Endothelial cell of umbilical vein (primary cell): Measurements from ENCODE around the gene APOH. TPM values are rescaled to one million over a fixed set of nuclear protein-coding genes. Genes with fewer than 3 reads are reported as not detected.

Experiments
- BruUV-seq: library from RNA; stranded (reverse); fragments of 400-500 nt; replicated peaks from 2 replicates; lab custom pipeline; 2021; lab: Mats Ljungman, UMichigan
- CTCF ChIA-PET: fragments of 300-600, 350-600 bp; sonication (Branson Sonifier 250); formaldehyde crosslinking; loops from one replicate; lab custom pipeline; 2021; ENCODE audit warnings: antibody characterized with exemption, inconsistent platforms; lab: Charles Lee
- POLR2A ChIA-PET: fragments of 300-600, 350-600 bp; sonication (Branson Sonifier 250); formaldehyde crosslinking; loops from one replicate; lab custom pipeline; 2021; ENCODE audit warnings: antibody characterized with exemption, inconsistent platforms; lab: Charles Lee
- DNase-seq: peaks from one replicate; pipeline ENCODE4 v3.0.0-alpha.2; 2011; ENCODE audit warnings: low read depth, low spot score
- FAIRE-seq: peaks from 2 replicates; lab custom pipeline; 2011; peaks lifted over from hg19 to GRCh38; lab: Jason Lieb, UNC
- H2AFZ ChIP-seq: 2 replicates; pipeline ENCODE4 v1.6.0; 2012; ENCODE audit warnings: low read depth, low read length, control low read depth, inconsistent platforms
- H3K27ac ChIP-seq: 2 replicates; pipeline ENCODE4 v1.5.1; 2011; ENCODE audit warnings: low read depth, mild to moderate bottlenecking, control low read depth, low read length, moderate library complexity; ENCODE audit not compliant: insufficient read depth
- H3K27me3 ChIP-seq, 2 experiments: 2 replicates each; pipeline versions ENCODE4 v1.6.0 to v1.6.1; 2011; ENCODE audit warnings: low read length in 2 of 2, mixed read lengths in 1 of 2; ENCODE audit not compliant: control insufficient read depth in 2 of 2, insufficient read depth in 2 of 2
- H3K36me3 ChIP-seq, 2 experiments: 2 replicates in 1 of 2; 3 replicates in 1 of 2; pipeline ENCODE4 v1.5.1; 2011; ENCODE audit warnings: low read length in 2 of 2, mild to moderate bottlenecking in 1 of 2, moderate library complexity in 1 of 2; ENCODE audit not compliant: control insufficient read depth in 2 of 2, insufficient read depth in 2 of 2; ENCODE audit errors: extremely low read depth in 1 of 2
- H3K4me1 ChIP-seq: 3 replicates; pipeline ENCODE4 v1.5.1; 2011; ENCODE audit warnings: mild to moderate bottlenecking, low read length; ENCODE audit not compliant: control insufficient read depth, insufficient read depth; ENCODE audit errors: extremely low read depth
- H3K4me2 ChIP-seq: 2 replicates; pipeline ENCODE4 v1.6.1; 2011; ENCODE audit warnings: low read length, control low read depth, mixed read lengths; ENCODE audit not compliant: insufficient read depth
- H3K4me3 ChIP-seq, 3 experiments: fragments of 200-600 bp in 1 of 3; sonication (generic), shearing (Covaris generic) in 1 of 3; replicated peaks in 1 of 3; 2 replicates each; pipeline ENCODE4 v1.5.1; 2011 to 2016; ENCODE audit warnings: control low read depth in 3 of 3, low read length in 3 of 3, mild to moderate bottlenecking in 2 of 3, inconsistent platforms in 1 of 3, low read depth in 1 of 3, moderate library complexity in 1 of 3; ENCODE audit not compliant: insufficient read depth in 1 of 3
- H3K79me2 ChIP-seq: 2 replicates; pipeline ENCODE4 v1.6.0; 2012; ENCODE audit warnings: low read length, inconsistent platforms; ENCODE audit not compliant: control insufficient read depth, insufficient read depth
- H3K9ac ChIP-seq: replicated peaks from 2 replicates; pipeline ENCODE3; 2011; ENCODE audit warnings: low read length, control low read depth; ENCODE audit not compliant: insufficient read depth; ENCODE audit errors: extremely low read depth
- H3K9me1 ChIP-seq: replicated peaks from 3 replicates; pipeline ENCODE4 v1.6.0; 2011; ENCODE audit warnings: mild to moderate bottlenecking, low read length; ENCODE audit not compliant: control insufficient read depth, insufficient read depth; ENCODE audit errors: extremely low read depth
- H3K9me3 ChIP-seq: replicated peaks from 2 replicates; pipeline ENCODE4 v1.5.1; 2012; ENCODE audit warnings: low read length, inconsistent platforms; ENCODE audit not compliant: control insufficient read depth, insufficient read depth
- H4K20me1 ChIP-seq: replicated peaks from 2 replicates; pipeline ENCODE3; 2011; ENCODE audit warnings: mild to moderate bottlenecking, low read length; ENCODE audit not compliant: control insufficient read depth, insufficient read depth; ENCODE audit errors: extremely low read depth
- CTCF ChIP-seq, 2 donors: IDR thresholded peaks; 1 replicate in 1 of 2; 2 replicates in 1 of 2; pipeline ENCODE4 v1.5.1; 2011; ENCODE audit warnings: low read length in 2 of 2, mild to moderate bottlenecking in 2 of 2, moderate library complexity in 2 of 2, control low read depth in 1 of 2, inconsistent platforms in 1 of 2, low read depth in 1 of 2; ENCODE audit not compliant: insufficient read depth in 1 of 2; ENCODE audit errors: extremely low read depth in 1 of 2
- EZH2 ChIP-seq: IDR thresholded peaks from 2 replicates; pipeline ENCODE4 v1.6.1; 2012; ENCODE audit warnings: borderline replicate concordance, low read depth, mild to moderate bottlenecking, moderate library complexity, low read length, inconsistent platforms; ENCODE audit not compliant: severe bottlenecking
- FOS ChIP-seq: IDR thresholded peaks from 2 replicates; pipeline ENCODE4 v1.6.1; 2011; ENCODE audit warnings: mild to moderate bottlenecking, low read length, moderate library complexity, borderline replicate concordance; ENCODE audit not compliant: insufficient read depth
- GATA2 ChIP-seq: IDR thresholded peaks from 2 replicates; pipeline ENCODE4 v1.7.0; 2011; ENCODE audit warnings: low read depth, mild to moderate bottlenecking, moderate library complexity, mixed read lengths, low read length; ENCODE audit not compliant: insufficient read length, insufficient read depth
- MAX ChIP-seq: IDR thresholded peaks from 2 replicates; pipeline ENCODE4 v1.6.1; 2011; ENCODE audit not compliant: insufficient read depth, insufficient read length
- MYC ChIP-seq: IDR thresholded peaks from one replicate; pipeline ENCODE4 v1.6.1; 2011; ENCODE audit warnings: mild to moderate bottlenecking, low read depth, low read length
- POLR2A ChIP-seq: IDR thresholded peaks from 2 replicates; pipeline ENCODE4 v1.6.1; 2012; ENCODE audit warnings: low read depth, mild to moderate bottlenecking, control low read depth, low read length
- POLR2AphosphoS5 ChIP-seq: IDR thresholded peaks from 2 replicates; pipeline ENCODE4 v1.6.1; 2012; ENCODE audit warnings: low read depth, mild to moderate bottlenecking, control low read depth, low read length, moderate library complexity; ENCODE audit not compliant: insufficient read depth
- dilution Hi-C: fragments of 300-500 bp; cut with MboI; formaldehyde crosslinking; loops from one replicate; pipeline ENCODE4 v1.15.0; 2019; ENCODE audit warnings: low sequenced_read_pairs; ENCODE audit not compliant: extremely low pct_ligation_motif_present
- intact Hi-C: fragments of 100-400 bp; cut with micrococcal nuclease; formaldehyde crosslinking; loops from one replicate; pipeline ENCODE4 v1.10.0; 2022
- polyA plus RNA-seq, 4 experiments: library from polyadenylated mRNA; depleted of rRNA in 3 of 4; stranded (reverse) in 3 of 4; unstranded in 1 of 4; fragments of >200 nt; gene quantifications; 2 replicates each; pipeline versions ENCODE4 v1.2.1 to v1.2.3, GENCODE V29; 2011 to 2012; ENCODE audit warnings: missing spikeins in 1 of 4
- total RNA-seq: library from RNA; stranded (reverse); gene quantifications from 2 replicates; pipeline ENCODE4 v1.2.3, GENCODE V29; 2021

The APOH gene
- total and polyA plus RNA-seq, 2 donors (not counting 3 experiments of a cell fraction or from before 2014, with no cell fraction given): not detected

- no peaks in the 10 kb centered on the region for H3K4me1 ChIP-seq
- H3K36me3 ChIP-seq: no peaks in the 10 kb centered on the region
- POLR2A ChIA-PET: no interaction called here
- no peak overlapping the region for H3K4me2 ChIP-seq
- H2AFZ ChIP-seq: no peak overlapping the region
- dilution Hi-C loops (no loop called here), intact Hi-C loops (no loop called here)
- no peak overlapping the region for H3K27ac ChIP-seq
- H3K9me3 ChIP-seq: no peaks in the 10 kb centered on the region
- DNase-seq (no peak), FAIRE-seq (no peak)
- no peak overlapping the region for H3K4me3 ChIP-seq
- no peaks in the 10 kb centered on the region for H3K9me1 ChIP-seq
- H3K9ac ChIP-seq: no peak overlapping the region
- H3K79me2 ChIP-seq: no peaks in the 10 kb centered on the region
- BruUV-seq: no TSS peak
- no peaks in the 10 kb centered on the region for H4K20me1 ChIP-seq
- peaks cover 4 to 5% of the 10 kb centered on the region in 2 experiments for H3K27me3 ChIP-seq
- TF ChIP-seq EZH2 (no peak), MAX (no peak)
- CTCF ChIA-PET: interaction anchor here (1.0 to 3.2 kb wide), 4 partner anchors 10 to 464 kb away, joined by 3 to 12 read pairs (median 4); no protein-coding TSS in a partner anchor
Measured at GRCh38 chr17:66210208-66210574, 19.0 kb downstream of the APOH start.

- Histone ChIP-seq H3K27ac (no peak overlapping the region), H4K20me1 (no peaks in the 10 kb centered on the region), H3K79me2 (no peaks in the 10 kb centered on the region), H3K4me1 (no peaks in the 10 kb centered on the region), H2AFZ (no peak overlapping the region), H3K9me3 (no peaks in the 10 kb centered on the region), H3K36me3 (no peaks in the 10 kb centered on the region), H3K4me2 (no peak overlapping the region), H3K9me1 (no peaks in the 10 kb centered on the region), H3K4me3 (no peak overlapping the region), H3K27me3 (no peaks in the 10 kb centered on the region), H3K9ac (no peak overlapping the region)
- CTCF ChIA-PET: interaction anchor here (3.2 kb wide), 1 partner anchor 466 kb away, joined by 12 read pairs; no protein-coding TSS in a partner anchor
- intact Hi-C loops (no loop called here), dilution Hi-C loops (no loop called here)
- FAIRE-seq (no peak), DNase-seq (no peak)
- TF ChIP-seq GATA2 (no peak), MAX (no peak), POLR2AphosphoS5 (no peak), POLR2A (no peak), FOS (no peak), CTCF (IDR thresholded peaks at IDR 0.05; ENCODE audit: extremely low read depth in 1 of 2, insufficient read depth in 1 of 2, low read depth in 1 of 2, low read length in 2 of 2) (no peak), EZH2 (no peak), MYC (no peak)
- POLR2A ChIA-PET: no interaction called here
- no TSS peak for BruUV-seq
Measured at GRCh38 chr17:66207936-66208335, 21.3 kb downstream of the APOH start.
